T47D (cell line): ENCODE results near the gene SLC26A11.

Source experiments
- DNase-seq, 2 experiments: peaks; one replicate each; pipeline versions ENCODE4 v3.0.0 to v3.0.0-alpha.2; 2011 to 2012; ENCODE audit warnings: low read depth in 1 of 2, low spot score in 1 of 2
- JUND ChIP-seq: IDR thresholded peaks from 2 replicates; pipeline ENCODE4 v1.6.1; 2012; ENCODE audit warnings: low read depth
- in situ Hi-C: cut with HindIII; loops from 2 replicates; pipeline ENCODE4 v1.10.0; 2016; ENCODE audit warnings: low sequenced_read_pairs, low pct_unique_long_range_greater_than_20kb

The SLC26A11 gene

DNA sequence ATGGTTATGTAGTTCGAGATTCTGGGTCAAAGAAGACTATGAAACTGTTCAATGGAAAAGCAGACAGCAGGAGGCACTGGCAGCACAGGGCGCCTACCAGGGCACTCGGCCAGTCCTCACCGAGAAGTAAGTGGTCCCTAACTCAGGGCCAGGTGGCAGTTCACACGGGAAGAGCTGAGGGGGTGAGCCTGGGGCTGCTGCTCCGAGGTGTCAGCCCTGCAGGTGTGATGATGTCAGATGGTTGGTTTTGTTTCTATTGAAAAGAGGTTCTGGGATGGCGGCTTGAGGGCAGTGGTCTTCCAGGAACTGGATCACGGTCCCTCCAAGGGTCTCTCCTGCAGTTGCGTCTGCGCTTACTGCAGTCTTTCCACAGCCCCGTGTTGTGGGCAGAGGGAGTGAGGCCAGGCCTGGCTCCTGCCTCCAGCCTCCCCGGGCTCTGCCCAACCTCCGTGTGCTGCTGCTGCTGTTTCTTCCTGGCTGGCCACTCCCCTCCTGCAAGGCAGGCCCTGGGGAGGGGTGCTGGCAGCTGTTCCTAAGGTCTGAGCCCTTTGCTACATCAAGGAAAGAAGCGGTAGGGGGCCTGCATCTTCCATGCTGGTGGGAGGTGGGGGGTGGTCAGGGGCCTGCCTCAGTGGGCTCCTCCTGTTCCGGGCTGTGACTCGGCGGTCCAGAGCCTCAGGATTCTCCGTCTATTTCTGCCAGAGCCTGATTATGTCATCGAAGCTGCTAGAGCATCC is 63.1 kb downstream of the SLC26A11 start:
- no peak for TF ChIP-seq JUND
- no peak for DNase-seq
- in situ Hi-C loops, result no loop called here

DNA sequence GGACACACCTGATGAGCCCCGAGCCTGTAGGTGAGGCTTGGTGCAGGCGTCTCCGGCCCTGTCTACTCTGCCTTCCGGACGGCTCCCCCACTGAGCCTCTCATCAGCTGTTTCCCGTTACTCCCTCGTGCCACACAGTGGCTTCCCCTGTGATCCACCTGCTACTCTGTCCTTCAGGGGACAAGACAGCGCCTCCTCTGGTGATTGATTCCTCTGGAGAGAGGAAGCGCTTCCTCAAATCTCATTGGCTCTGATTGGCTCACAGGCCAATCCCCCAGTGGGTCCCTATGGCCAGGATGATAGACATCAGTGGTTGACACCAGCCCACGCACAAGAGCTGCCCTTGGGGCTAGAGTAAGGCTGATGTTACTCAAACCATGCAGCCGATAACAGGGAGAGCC is 64.4 kb downstream of the SLC26A11 start:
- DNase-seq, result no peak
- in situ Hi-C loops, result no loop called here
- TF ChIP-seq JUND, result no peak

DNA sequence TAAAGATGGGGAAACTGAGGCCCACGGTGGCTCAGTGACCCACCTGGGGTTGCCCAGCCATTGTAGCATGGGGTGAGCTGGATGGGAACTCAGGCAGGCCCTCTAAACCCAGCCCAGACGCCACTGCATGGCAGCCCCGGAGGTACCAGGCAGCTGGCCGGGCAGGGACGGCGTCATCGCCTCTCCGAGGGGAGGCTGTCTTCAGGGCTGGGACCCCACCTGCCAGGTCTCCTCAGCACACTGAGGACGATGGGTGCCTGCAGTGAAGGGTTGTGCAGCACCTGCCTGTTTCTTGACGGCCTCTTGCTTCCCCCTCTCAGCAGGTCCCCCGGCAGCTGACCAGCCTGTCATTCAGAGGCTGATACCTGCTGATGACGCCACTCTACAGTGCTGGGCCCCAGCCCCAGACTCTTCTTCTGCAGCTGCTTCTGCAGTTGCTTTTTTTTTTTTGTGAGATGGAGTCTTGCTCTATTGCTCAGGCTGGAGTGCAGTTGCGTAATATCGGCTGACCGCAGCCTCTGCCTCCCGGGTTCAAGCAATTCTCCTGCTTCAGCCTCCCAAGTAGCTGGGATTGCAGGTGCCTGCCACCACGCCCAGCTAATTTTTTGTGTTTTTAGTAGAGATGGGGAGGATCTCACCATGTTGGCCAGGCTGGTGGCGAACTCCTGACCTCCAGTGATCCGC is 65.2 kb downstream of the SLC26A11 start:
- in situ Hi-C loops, result no loop called here
- no peak for DNase-seq
- TF ChIP-seq JUND, result no peak

DNA sequence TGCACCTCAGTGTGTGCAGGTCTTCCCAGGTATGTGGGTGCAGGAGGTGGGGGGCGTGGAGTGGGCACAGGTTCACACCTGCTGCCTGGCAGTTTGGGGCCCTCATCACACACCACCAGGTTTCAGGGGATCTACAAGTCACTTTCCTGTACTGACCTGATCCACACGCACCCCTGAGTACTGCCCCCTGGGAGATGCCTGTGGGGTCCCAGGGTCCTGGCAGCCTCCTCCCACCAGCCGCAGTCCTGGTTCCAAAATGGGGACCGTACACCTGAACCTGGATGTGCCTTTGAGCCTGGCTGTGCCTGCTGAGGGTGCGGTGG is 66.4 kb downstream of the SLC26A11 start:
- no peak for TF ChIP-seq JUND
- no peak for DNase-seq
- in situ Hi-C loops, result no loop called here

DNA sequence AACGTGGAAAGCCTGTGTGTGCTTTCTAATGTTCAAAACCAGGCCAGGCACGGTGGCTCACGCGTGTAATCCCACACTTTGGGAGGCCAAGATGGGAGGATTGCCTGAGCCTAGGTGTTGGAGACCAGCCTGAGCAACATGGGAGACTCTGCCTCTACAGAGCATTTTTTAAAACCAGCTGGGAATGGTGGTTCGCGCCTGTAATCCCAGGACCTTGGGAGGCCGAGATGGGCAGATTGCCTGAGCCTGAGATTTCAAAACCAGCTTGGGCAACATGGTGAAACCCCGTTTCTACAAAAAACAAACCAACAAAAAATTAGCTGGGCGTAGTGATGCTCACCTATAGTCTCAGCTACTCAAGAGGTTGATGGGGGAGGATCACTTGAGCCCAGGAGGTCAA is 66.8 kb downstream of the SLC26A11 start:
- in situ Hi-C loops, result no loop called here
- DNase-seq, result no peak
- TF ChIP-seq JUND, result no peak

DNA sequence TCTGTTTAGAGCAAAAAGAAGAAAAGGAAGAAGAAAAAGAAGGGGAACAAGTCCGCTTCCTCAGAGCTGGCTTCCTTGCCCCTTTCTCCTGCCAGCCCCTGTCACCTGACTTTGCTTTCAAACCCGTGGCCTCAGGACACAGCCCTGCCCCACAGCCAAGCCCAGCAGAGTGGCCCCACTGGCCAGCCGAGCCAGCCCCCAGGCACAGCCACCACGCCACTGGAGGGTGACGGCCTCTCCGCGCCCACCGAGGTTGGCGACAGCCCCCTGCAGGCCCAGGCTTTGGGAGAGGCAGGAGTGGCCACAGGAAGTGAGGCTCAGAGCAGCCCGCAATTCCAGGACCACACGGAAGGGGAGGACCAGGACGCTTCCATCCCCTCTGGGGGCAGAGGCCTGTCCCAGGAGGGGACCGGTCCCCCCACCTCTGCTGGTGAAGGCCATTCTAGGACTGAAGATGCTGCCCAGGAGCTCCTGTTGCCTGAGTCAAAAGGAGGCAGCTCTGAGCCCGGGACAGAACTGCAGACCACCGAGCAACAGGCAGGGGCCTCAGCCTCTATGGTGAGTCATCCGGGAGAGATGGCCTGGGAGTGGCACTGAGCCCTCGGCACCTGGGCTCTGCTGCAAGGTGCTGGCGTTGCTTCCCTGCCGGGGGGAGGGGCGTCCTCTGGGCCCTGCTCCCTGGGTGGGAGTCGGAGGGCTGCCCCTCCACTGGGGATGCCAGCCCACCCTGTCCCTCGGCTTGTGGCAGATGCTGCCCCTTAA is 67.8 kb downstream of the SLC26A11 start:
- in situ Hi-C loops, result no loop called here
- no peak for TF ChIP-seq JUND
- DNase-seq, result no peak

DNA sequence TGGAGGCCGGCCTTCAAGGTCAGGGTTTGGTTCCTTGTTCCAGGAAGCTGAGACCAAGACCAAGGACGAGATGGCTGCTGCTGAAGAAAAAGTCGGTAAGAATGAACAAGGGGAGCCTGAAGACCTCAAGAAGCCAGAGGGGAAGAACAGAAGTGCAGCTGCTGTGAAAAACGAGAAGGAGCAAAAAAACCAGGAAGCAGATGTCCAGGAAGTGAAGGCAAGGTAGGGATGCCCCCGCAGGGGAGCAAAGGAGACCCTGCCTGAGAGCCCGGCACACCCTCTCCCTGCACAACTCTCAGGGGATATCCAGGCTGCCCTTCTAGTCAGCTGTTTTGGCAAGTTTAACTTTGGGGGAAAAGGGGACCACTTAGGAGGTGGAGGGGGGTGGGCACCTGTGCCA is 69.4 kb downstream of the SLC26A11 start:
- in situ Hi-C loops, result no loop called here
- no peak for TF ChIP-seq JUND
- DNase-seq, result no peak

DNA sequence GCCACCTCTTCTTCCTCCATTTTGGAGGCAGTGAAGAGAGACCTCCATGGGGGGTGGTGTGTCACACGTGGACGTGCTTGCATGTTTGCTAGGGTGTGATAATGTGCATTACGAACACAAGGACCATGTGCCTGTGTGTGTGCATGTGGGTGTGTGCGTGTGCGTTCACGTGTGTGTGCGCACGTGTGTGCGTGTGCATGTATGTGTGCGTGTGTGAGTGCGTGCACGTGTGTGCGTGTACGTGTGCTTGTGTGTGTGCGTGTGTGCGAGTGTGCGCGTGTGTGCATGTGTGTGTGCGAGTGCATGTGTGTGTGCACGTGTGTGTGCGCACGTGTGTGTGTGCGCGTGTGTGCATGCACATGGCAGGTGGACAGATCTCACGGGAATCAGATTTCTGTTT is 69.9 kb downstream of the SLC26A11 start:
- in situ Hi-C loops, result no loop called here
- no peak for TF ChIP-seq JUND
- no peak for DNase-seq

DNA sequence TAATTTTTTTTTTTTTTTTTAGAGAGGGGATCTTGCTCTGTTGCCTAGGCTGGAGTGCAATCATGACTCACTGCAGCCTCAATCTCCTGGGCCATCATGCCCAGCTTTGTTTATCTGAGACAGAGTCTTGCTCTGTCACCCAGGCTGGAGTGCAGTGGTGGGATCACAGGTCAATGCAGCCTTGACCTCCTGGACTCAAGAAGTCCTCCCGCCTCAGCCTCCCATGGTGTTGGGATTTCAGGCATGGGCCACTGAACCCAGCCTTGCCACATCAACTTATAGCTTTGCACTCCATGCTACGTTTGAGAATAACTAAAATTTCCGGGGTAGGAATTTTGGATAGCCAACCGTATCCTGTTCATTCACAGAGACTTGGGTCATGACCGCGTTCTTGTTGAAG is 71.0 kb downstream of the SLC26A11 start:
- TF ChIP-seq JUND, result no peak
- in situ Hi-C loops, result no loop called here
- no peak for DNase-seq

DNA sequence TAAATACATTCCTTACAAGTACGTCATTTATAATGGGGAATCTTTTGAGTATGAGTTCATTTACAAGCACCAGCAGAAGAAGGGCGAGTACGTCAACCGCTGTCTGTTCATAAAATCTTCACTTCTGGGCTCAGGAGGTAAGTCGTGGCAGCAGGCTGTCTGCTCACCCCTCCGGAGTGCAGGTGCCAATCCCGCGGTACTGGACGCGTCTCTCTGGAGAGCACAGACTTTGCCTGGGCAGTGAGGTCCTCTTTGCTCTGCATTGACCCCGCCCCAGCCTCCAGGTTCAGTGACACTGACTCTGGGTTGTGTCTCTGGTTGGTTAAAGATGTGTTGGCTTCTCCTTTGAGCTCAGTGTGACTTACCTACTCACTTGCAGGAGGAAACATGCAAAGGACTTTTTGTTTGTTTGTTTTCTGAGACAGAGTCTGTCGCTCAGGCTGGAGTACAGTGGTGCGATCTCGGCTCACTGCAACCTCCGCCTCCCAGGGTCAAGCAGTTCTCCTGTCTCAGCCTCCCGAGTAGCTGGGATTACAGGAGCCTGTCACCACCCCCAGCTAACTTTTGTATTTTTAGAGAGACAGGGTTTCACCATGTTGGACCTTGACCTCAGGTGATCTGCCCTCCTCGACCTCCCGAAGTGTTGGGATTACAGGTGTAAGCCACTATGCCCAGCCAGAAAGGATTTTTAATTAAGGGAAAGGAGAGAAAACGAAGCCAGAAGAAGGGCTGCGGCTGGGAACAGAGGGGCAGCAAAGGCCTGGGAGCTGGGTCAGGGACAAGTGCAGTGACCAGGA is 71.7 kb downstream of the SLC26A11 start:
- in situ Hi-C loops, result no loop called here
- no peak for TF ChIP-seq JUND

DNA sequence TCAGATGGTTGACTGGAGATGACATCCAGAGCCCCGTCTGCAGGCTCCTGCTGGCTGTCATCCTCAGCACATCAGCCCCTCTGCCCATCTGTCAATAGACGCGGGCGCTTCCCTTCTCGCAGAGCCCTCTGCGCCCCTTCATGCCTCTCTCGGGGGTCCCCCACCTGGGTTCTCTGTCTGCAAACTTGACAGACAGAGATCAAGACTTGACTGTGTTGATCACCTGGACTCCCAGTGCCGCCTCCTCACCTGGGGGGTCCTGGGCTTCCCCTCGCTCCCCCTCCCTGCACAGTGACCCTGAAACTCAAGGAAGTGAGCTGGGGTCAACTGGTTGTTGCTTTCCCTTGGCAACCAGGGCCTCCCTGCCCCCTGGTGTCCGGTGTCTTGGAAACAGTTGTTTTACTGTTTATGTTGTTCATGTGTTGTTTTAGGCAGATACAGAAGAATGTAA is 72.3 kb downstream of the SLC26A11 start:
- no peak for TF ChIP-seq JUND
- DNase-seq, result no peak
- in situ Hi-C loops, result no loop called here

More for the DNA sequence above, 71.7 kb downstream of the SLC26A11 start:
- DNase-seq, result no peak

DNA sequence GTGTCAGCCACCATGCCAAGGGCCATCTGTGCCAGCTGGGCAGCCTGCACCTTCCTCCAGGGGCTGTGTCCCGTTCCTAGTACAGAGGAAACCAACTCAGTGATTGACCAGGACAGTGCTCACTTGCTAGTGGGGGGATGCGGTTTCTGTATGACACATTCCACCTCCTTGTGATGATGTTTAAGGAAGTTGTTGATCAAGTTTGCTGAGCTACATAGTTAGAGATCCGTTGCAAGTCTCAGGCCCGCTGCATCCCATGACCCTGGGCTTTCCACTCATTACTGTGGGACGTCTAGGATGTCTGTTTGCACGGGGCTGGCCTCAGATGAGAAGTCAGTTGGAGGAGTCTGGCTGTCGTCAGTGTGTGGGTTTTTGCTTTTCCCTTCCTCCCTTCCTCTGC is 74.0 kb downstream of the SLC26A11 start:
- DNase-seq, result no peak
- no peak for TF ChIP-seq JUND
- in situ Hi-C loops, result no loop called here
